HG02938 (cell line): ENCODE data around the gene WDFY4.

Experiments
- ATAC-seq: cut with Tn5 transposase; IDR thresholded peaks from one replicate; pipeline ENCODE4 v1.9.1; 2021; ENCODE audit warnings: mild to moderate bottlenecking, moderate library complexity; ENCODE audit not compliant: unreplicated experiment

Gene WDFY4

DNA sequence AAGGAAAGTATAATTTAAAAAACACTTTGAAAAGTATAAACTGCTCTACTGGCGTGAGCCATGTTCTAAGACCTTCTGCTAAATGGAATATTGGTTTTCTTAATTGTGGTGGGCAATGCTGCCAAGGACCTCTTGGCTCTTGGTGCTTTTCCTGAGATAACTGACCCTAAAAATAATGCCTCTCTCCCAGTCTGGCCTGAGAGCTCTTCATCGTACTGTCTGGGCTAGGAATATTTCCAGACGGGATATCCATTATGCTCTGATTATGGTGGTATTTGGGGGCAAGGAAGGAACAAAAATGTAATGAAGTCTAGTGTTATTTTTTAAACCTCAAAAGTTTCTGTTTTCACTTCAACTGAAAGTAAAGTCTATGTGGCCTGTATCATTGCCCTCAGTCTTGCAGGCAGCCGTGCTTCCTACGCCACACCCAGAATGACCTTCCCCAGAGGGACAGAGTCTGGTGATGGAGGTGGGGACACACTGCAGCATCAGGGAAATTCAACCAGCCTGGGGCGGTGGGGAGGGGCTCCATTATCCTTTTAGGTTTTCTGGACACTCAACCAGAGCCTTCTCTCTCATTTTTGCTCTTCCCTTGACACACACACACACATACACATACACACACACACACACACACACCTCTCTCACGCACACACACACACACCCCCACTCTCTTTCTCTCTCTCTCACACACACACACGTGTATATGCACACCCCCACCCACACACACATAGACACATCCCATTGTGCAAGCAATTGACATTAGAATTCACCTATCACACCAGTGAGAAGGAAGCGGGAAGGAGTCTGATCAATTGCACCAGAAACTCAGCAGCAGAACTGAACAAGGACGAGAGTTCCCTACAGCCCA, 155.4 kb downstream of the WDFY4 start:
- no peak for ATAC-seq

DNA sequence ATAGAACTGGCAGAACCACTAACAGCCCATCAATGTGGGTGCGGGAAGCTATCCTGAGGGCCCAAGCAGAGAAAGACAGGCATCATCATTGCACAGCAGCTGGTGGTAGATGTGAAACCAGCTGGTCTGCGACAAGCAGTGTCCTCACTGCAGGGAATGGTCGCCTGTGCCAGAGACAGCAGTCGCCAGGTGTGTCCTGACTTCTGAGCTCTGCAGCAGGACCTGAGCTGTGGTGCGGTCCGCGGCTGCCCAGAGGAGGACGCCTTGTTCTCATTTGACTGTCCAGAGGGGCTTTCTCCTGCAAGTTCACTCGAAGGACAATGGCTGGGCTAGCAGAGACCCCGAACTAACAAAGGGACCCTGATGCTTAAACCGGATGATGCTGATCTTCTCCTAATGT, 157.6 kb downstream of the WDFY4 start:
- no peak for ATAC-seq

DNA sequence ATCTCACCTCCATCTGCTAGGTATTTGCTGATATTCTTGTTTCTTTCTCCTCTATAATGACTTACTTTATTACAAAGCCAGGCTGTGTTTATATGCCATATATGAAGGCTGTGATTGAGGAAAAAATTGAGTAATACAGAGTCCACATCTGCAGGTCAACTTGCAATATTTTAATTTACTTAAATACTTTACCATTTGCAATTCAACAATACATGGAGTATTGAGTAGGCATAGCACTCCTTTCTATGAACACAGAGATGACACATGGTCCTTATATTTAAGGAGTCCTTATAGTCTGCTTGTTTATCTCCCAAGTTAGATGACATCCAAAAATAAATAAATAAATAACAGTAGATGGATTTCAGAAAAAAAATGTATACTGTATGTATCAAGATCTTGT, 158.5 kb downstream of the WDFY4 start:
- ATAC-seq = no peak

DNA sequence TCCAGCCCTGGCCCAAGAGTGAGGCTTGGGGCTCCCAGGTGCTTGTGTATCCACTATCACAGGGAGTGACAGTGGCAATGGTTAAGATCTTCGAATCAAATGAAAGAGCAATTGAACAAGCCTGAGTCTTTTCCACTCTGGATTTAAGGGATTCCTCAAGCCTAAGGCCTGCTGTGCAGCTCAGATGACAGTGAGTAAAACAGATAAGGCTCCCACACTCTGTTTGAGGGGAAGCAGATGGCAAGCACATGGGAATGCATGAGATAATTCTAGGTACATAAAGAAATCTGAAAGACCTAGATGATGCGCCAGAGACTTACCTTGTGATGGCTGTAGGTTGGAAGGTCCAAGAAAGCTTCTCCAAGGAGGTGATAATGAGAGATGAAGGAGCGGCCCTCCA, 159.9 kb downstream of the WDFY4 start:
- no peak for ATAC-seq

DNA sequence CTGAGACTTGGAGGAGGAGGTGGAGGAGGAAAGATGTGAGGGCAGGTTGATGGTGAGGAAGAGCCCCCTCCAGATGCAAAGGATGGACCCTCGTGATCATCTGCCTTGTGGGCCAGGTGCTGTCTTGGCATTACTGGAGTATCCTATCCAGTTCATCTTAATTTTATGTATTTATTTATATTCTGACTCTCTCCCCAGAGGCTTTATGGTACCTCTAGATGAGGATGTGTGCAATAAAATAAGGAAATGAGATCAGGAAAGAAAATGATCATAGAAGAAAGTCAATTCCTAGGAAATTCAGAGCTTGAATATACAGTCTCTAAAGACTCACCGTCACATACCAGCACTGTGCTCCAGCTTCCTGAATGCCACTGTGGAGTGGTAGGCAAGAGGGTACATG, 160.8 kb downstream of the WDFY4 start:
- no peak for ATAC-seq

DNA sequence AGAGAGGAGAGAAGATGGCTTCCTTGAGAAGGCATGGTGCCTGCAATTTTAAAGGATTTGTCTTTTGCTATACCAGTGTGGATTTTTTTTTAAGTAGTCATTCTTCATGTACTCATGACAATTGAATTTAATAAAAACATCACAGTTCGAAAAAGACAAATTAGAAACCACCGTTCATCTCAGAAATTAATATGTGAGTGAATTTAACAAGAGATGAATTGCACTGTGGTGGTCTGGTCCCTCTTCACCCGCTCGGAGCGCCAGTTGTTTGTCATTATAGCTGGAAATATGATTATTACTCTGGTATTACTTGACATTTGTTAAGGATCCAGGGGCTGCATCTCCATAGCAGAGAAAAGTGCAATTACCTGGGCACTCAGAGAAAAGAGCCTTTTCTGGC, 163.0 kb downstream of the WDFY4 start:
- ATAC-seq = no peak

DNA sequence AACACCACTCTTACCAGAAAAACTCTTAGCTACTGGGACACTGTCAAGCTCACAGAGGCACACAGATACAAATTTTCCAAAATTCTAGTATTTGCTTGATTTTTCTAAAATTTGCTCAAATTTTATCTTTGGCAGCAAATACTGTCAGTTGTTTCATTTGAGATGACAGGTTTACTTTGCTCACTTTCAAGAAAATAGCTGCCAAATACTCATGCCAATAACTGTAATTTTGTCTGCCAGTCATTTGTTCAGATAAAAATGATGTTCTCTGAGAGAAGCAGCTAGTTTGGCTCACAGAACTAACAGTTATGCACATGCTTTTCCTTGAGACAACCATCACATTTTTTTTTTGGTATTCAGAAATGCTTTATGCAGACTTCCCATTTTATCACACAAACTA, 172.2 kb downstream of the WDFY4 start:
- no peak for ATAC-seq

DNA sequence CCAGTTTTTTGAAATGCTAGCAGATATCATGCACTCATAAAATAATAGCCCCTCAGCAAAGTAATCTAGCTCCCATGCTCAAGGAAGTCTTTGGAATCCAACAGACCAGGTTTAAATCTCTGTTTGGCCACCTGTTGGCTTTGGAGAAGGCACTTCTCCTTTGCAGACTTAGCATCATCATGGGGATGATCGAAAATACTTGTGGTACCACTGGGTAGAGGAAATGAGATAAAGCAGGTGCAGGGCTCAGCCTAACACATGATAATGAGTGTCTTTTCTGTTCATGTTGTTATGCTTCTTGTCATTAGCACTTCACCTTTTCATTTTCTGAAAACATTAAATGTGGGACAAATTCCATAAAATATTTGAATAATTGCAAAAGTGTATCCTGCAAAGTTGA, 187.6 kb downstream of the WDFY4 start:
- no peak for ATAC-seq

DNA sequence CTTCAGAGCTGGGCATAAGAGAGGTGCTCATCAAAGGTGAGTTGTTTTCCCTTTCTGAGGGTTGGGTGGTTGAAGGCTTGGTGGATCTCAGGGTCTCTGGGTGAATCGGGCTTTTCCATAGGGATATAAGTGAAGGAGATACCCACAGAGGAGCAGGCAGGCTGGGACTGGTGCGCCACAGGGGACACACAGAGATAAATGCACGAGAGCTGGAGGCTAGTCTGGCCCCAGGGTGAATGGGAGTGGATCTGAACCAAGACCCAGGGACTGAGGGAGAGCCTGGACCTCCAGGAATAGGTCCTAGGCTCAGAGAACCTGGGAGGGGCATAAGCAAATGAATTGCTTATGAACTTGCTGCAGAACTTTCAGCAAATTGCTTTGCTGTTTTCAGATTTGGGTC, 193.4 kb downstream of the WDFY4 start:
- ATAC-seq = no peak

DNA sequence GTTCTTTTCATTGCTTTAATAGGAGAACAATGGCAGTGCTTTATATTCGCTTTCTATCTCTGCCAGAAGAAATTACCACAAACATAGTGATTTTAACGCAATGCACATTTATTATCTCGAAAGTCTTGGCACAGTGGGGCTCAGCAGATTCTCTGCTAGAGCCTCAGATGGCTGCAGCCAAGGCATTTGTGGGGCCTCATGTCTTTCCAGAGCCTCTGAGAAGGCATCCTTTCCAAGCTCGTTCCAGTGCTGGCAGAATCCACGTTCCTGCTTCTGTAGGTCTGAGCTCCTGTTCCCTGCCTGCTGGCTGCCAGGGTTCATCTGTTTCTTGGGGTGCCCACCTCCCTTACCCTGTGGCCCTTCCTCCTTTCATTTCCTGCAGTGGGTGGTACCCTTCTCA, 194.8 kb downstream of the WDFY4 start:
- ATAC-seq = no peak

DNA sequence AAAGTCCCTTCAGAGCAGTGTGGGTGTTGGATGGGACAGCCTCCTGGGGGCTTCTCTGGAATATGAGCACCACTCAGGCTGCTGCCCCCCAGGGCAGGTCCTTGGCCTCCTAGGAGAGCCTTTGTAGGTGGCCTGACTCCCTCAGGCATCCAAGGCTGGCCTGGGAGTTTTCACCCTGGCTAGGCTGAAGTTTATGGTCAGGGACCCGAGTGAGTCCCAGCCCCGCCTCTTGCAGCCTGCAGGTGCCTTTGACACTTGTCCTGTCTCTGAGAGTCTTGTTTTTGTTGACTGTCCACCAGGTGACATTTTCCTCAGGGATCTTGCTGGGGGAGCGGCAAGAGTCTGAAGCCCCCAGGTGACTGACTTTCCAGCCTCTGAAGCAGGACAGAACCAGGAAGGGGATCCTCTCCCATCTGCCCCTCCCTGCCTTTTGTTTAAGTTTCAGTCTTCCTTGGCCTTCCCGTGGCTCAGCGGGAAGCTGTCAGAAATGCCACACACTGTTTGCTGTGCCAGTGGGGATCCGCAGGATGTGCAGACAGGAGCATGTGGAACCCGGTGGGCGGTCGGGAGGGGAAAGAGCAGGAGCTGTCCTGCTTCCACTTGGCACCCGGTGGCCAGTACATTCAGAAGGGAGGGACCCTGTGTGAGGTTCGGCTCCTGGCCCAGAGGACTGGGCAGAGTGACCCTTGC, 195.5 kb downstream of the WDFY4 start:
- no peak for ATAC-seq

DNA sequence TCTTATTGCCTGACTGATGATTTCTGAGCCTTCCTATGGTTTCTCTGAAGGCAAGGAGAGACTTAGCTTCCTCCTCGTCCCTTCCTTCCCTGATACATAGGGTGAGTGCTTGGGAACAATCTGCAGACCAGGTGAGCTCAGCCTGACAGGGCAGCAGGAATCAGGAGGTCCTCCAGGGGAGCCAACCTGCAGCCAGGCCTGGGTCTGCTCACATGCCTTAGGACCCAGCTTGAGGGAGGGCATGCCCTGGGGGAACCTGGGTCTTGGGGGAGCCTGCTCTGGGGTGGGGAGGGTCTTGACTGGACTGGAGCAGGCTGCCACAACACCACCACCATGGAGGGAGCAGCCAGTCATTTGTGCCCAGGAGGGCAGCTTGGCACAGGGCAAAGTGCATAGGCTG, 197.3 kb downstream of the WDFY4 start:
- ATAC-seq = no peak

DNA sequence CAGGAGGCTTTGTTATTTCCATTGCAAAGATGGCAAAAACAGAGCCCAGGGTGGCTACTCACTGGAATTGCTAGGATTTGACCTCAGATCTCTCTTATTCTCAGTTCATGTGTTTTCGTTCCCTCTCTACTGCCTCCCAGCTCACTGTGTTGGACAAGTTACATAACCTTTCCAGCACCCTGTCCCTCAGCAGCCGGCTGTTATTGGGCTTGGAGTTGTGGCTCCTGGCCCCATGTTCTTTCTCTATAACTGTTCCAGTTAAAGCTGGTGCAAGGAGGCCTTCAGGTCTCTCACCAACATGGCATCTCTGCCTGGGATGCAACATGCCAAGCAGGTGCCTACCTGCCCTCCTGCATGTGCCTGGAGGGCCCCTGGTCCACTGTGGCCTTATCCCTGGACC, 198.2 kb downstream of the WDFY4 start:
- ATAC-seq = no peak

DNA sequence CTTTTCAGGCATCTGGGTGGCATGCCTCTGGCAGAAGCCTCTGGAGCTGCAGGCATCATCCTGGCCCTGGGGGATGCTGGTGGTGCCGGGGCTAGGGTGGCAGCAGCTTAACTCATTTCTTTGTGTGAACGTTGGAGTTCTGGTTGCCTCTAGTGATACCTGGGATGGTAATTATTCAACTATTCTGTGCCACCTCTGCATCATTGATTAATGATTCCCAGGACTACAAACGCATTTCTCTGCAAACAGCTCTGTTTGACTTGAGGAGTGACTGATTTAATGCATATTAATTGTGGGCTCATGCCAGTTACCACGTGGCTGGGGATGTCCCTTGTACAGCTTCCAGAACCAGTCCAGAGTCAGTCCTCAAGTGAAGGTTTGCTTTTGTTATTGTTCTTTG, 199.0 kb downstream of the WDFY4 start:
- ATAC-seq = no peak

DNA sequence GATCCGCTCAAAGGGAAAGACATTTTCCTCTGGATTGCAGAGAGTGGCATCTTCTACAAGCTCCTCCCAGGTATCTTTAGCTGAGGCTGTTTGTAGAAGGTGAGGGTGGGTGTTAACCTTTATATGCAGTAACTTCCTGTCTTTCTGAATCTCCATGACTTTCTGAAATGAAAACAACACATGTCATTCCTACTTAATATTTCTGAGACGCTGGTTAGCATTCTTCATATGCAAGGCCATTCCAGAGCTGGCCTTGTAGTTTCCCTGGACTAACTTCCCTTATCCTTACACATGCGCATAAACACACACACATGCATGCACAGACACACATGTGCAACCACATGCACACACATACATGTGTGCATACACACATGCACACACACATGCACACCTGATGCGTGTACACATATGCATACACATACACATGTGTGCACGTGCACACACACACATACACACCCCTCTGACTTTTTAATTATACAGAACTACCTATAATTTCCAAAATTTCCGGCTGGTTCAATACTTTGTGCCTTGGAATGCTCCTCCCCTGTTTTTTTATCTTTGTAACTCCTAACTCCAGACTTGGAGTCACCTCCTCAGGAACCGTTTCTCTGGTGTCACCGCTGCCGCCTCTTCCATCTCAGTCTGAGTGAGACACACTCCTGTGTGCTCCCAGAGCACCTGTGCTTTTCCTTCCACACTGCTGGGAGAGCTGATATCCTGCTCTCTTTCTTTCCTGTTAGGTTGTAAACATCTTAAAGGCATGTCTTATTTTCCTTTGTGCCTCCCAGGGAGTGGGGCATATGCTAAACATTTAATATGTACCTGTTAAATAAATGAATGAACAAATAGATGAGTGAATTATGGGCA, 199.7 kb downstream of the WDFY4 start:
- no peak for ATAC-seq

DNA sequence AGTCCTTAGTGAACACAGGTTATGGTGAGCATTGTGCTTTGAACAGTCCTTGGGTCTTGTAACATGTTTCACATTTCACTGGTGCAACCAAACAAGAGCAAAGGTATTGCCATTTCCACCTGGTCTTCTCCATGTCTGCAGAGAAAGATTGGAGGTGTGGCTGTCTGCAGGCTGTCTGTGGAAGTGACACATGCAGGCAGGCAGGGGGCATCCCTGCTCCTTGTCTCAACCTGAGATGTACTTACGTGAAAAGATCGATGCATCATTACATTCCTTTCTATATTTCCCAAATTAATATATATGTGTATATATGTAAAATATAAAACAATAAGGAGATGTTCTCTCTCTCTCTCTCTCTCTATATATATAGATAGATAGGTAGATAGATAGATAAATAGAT, 200.7 kb downstream of the WDFY4 start:
- no peak for ATAC-seq

DNA sequence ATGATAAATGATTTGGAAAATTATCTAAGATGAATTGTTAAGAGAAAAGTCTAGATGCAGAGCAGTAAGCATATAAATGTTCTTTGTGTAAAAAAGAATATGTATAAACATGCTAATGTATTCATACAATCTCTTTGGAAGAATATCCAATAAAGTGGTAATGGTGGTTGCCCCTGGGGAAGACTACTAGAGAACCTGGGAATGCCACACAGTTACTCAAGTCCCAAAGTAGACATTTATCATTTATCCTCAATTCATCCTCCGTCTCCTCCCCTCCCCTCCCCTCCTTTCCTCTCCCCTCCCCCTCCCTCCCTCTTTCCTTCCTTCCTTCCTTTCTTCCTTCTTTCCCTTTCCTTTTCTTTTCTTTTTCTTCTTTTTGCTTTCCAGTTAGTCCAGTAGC, 203.3 kb downstream of the WDFY4 start:
- no peak for ATAC-seq

DNA sequence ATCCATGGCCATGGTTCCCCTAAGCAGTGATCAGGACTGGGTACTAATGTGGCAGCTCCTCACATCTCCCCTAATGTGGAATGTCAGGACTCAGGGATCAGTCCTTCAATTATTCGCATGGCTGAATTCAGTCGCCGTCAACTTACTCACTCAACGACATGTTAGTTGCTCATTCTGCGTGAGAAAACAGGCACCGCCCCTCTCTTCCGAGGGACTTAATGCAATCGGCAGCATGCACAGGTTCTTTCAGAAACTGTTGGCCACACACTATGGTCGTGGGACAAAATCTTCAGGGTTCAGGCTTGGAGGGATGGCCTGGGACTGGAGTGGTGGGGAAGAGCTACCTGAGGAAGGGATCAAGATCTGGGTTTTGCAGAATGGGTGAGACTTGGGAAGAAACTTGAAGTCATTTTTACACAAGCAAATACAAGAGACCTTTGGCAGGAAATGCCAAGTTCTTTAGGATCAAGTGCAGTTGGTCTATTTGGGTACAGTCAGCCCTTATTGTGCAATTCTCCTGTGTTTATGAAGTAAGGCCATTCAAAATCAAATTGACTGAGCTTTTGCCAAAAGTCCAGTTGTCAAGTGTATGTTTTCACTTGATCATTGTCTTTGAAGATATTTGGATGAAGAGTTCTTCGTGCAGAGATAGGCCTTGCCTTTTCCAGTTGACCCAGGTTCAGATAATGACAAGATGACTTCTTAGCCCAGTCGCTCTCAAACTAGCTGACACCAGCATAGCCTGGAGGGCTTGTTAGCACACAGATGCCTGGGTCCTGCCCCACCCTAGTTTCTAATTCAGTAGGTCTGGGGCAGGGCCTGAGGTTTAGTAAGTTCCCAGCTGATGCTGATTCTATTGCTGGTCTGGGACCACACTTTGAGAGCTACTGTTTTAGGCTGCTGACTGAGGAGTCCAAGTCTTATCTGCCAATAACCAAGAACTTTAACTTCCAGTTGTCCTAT, 206.5 kb downstream of the WDFY4 start:
- no peak for ATAC-seq

DNA sequence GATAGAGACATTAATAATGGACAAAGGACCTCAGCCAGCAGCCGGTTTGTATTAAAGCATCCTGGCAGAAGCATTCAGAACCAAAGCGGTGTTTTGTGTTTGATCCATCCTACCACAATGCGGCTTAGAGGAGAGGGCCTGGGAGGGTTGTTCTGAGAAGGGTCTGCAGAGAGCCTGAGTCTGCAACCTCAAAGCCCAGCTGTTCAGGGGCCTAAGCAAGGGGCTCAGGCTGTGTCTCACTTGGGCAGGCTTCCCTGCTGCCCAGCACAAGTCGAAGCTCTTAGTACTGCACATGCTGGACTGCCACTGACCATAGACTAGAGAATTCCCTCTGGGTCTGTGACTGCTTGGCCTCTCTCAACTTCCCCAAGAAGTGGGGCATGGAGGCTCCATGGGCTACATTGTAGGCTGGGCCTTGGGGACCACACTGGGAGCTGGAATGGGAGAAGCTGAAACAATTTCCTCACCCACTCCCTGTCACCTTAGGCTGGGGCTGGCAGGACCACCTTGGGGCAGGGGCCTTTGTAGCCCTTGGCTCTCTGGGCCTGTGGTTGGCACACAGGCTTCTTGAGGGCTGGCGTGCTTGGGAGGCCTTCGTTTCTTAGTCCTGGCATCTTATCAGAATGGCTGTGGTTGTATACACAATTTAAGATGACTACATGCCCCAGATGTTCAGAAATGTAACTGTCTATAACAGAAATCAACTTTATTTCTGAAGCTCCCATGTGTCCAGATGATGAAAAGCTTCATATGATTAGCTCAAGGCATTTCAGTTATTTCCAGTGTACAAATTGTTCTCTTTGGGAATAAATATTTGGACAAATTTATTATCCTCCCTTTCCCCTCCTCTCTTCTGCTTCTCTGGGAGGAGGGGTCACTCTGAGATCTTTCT, 210.5 kb downstream of the WDFY4 start:
- ATAC-seq = no peak
